K562 (cell line): Measurements from ENCODE around the gene BCKDK. TPM values are rescaled to one million over a fixed set of nuclear protein-coding genes. Genes with fewer than 3 reads are reported as not detected.

Experiments
- E2F6 ChIP-seq, 2 experiments: IDR thresholded peaks; 2 replicates each; pipeline ENCODE4 v1.6.1; 2011; ENCODE audit warnings: borderline replicate concordance in 1 of 2, control low read depth in 1 of 2, low read depth in 1 of 2, low read length in 1 of 2, mild to moderate bottlenecking in 1 of 2, mixed read lengths in 1 of 2, moderate library complexity in 1 of 2; ENCODE audit not compliant: insufficient read depth in 1 of 2, insufficient read length in 1 of 2, poor library complexity in 1 of 2, severe bottlenecking in 1 of 2; ENCODE audit errors: extremely low read depth in 1 of 2
- FOXA3 ChIP-seq, 2 experiments: fragments of 450-650 bp in 1 of 2; sonication (generic) in 1 of 2; formaldehyde crosslinking; IDR thresholded peaks in 1 of 2; conservative IDR thresholded peaks in 1 of 2; 2 replicates each; pipeline versions ENCODE4 v1.4.0 to v1.8.0; 2020 to 2022; ENCODE audit warnings: mild to moderate bottlenecking in 2 of 2, missing genetic modification reagents in 1 of 2
- HMGXB4 ChIP-seq: sonication (generic); formaldehyde crosslinking; IDR thresholded peaks from 2 replicates; pipeline ENCODE4 v1.8.1; 2023; ENCODE audit warnings: mild to moderate bottlenecking, missing genetic modification reagents
- ILK ChIP-seq: fragments of 450-650 bp; IDR thresholded peaks from 2 replicates; pipeline ENCODE4 v1.6.1; 2016; ENCODE audit warnings: missing genetic modification characterization, low read depth, mild to moderate bottlenecking, missing compliant biosample characterization, moderate library complexity, borderline replicate concordance
- MYNN ChIP-seq, 2 experiments: sonication (generic); formaldehyde crosslinking in 1 of 2; IDR thresholded peaks; 2 replicates each; pipeline versions ENCODE4 v1.5.0 to v1.6.1; 2016 to 2020; ENCODE audit warnings: antibody characterized with exemption in 1 of 2, missing genetic modification reagents in 1 of 2
- PRDM10 ChIP-seq: fragments of 450-650 bp; IDR thresholded peaks from 2 replicates; pipeline ENCODE4 v1.6.1; 2018; ENCODE audit not compliant: partially characterized antibody
- polyA plus RNA-seq, 8 experiments: library from polyadenylated mRNA; depleted of rRNA in 4 of 8; stranded (reverse) in 5 of 8; unstranded in 3 of 8; fragments of >200 nt; fragmentation: Nextera tagmentation in 2 of 8; fragmentation: Illumina TruSeq in 1 of 8; extraction: Ambion mirVana in 2 of 8; extraction: Trizol in 1 of 8; gene quantifications; 2 replicates each; pipeline versions ENCODE4 v1.2.1 to v1.2.3, GENCODE V29; 2011 to 2014; ENCODE audit warnings: inconsistent platforms in 1 of 8, missing spikeins in 1 of 8
- total RNA-seq, 7 experiments: library from RNA; depleted of rRNA in 6 of 7; stranded (reverse); fragments of >200 nt in 6 of 7; fragmentation: Illumina TruSeq in 2 of 7; extraction: Trizol in 2 of 7; gene quantifications; 2 replicates each; pipeline versions ENCODE4 v1.2.1 to v1.2.3, GENCODE V29; 2011 to 2021; ENCODE audit warnings: low replicate concordance in 1 of 7

Gene BCKDK
- total and polyA plus RNA-seq, 9 of the 15 experiments (the other 6 are each of a cell fraction or from before 2014, with no cell fraction given) = 0.58 to 34.8 (median 13.1) TPM

GRCh38 chr16:31088459-31089183, 19.6 kb upstream of the BCKDK start, which contains the start of gene PRSS53 (continued):
- TF ChIP-seq HMGXB4 (CRISPR knock-in tag) = no peak
- TF ChIP-seq MYNN (IDR thresholded peaks at IDR 0.05) = no peak
- TF ChIP-seq MYNN (CRISPR knock-in tag; IDR thresholded peaks at IDR 0.05) = no peak
- no peak for TF ChIP-seq E2F6 (IDR thresholded peaks at IDR 0.05; ENCODE audit: borderline replicate concordance in 1 of 2, extremely low read depth in 1 of 2, insufficient read depth in 1 of 2, insufficient read length in 1 of 2, low read depth in 1 of 2, low read length in 1 of 2, poor library complexity in 1 of 2, severe bottlenecking in 1 of 2)
- TF ChIP-seq FOXA3 (CRISPR knock-in tag; conservative IDR thresholded peaks at IDR 0.05 in 1 of 2, IDR thresholded peaks at IDR 0.05 in 1 of 2) = peak in 1 of 2 experiments; percentile 75; a peak in 1 of 4 replicates
- TF ChIP-seq ILK = no peak
- TF ChIP-seq PRDM10 = no peak
